Measurements from ENCODE around the gene KRT31.
A peak's percentile ranks its signal among the peaks of the same experiment; 100 is the strongest.
"Not testable (repeated sequence)": the region's sequence is repeated elsewhere in the genome, so short reads cannot be mapped to it uniquely, and the experiment has no call there.

The KRT31 gene

DNA sequence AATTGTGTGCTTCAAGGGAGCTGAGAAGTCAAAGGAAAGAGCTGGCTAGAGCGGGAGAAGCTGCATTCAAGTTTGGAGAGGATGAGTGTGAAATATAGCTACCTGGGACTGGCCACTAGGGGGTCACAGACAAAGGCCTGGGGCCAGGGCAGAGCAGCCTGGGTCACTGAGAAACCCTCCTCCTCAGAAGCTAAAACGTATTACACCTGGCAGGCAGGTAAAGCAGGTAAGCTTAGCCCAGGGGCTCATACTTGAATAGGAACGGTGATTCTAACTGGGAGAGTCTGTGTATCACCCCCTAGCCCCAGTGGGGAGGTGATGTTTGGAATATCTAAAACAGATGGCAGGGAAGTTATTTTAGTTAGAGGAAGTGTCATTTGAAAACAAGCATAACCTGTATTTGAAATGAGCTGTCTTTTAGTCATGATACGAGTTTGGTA, 20.2 kb upstream of the KRT31 start:
- no peak for DNase-seq (ENCODE audit: low read depth in 2 of 2)

DNA sequence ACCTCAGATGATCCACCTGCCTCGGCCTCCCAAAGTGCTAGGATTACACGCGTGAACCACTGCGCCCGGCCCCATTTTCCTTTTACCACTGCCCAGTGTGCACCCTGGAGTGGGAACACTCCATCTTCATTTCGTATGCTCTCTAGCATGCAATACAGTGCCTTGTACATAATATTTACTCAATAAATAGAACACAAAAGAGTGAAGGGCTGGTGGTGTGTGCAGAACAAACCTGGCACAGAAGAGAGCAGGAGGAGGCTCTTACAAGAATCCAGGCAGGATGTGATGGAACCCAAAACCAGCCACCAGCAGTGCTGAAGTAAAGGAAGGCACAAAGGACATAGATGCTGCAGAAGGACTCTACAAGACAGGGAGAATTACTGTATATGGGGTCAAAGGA, 19.7 kb upstream of the KRT31 start:
- DNase-seq (ENCODE audit: low read depth in 2 of 2) = no peak

DNA sequence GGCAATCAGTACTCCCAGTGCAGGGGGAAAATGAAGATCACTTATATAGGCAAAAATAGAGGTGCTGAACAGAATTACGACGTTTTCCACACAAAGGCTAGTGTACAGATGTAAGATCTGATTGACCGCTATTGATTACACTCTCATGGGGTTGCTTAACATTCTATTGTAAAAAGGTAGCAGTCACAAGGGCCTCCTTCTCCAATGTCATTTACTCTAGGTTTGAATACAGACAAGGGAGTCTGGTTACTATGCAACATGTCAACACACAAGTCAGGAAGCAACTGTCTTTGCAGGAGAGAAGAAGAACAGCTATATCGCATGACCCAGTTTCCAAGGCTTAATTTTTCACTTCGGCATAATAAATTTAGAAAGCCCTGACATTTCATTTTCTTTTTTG, 19.1 kb upstream of the KRT31 start:
- no peak for DNase-seq (ENCODE audit: low read depth in 2 of 2)

DNA sequence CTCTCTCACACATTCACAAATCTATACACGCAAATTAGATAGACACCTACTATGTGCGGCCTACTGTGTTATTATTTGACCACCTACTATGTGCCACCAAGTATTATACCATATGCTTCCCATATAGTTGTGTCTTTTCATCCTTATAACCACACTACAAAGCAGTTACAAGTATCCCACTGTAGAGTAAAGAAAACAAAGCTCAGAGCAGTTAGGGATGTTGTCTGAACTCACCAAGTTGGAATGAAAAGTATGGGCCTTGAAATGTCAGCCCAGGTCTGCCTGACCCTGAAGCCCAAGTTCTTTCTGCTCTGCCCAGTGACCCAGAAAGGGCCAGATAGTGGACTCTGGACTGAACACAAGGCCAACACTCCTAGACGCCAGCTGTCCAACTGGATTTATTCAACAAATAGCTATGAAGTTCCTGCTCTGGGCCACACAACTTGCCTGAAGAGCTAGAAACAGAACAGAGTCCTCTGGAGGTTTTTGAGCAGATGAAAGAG, 18.5 kb upstream of the KRT31 start:
- no peak for DNase-seq (ENCODE audit: low read depth in 2 of 2)

DNA sequence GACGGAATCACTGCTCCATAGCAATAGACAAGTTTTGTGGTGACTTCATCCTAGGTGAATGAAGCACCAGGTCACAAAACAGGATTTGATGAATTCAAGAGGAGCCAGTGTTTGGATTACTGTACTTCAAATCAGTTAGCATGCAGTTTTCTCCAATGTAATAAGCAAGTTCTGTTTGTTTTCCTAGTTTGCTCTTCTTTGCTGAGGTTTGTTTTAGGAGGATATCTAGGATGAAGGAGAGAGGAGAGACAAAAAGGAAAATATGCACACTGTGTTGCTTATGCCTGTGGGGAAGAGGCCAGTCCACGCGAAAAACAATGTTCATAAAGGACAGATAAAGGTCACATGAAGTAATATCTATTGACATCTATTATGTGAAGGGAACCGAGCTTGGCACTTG, 18.0 kb upstream of the KRT31 start:
- DNase-seq (ENCODE audit: low read depth in 2 of 2) = no peak

DNA sequence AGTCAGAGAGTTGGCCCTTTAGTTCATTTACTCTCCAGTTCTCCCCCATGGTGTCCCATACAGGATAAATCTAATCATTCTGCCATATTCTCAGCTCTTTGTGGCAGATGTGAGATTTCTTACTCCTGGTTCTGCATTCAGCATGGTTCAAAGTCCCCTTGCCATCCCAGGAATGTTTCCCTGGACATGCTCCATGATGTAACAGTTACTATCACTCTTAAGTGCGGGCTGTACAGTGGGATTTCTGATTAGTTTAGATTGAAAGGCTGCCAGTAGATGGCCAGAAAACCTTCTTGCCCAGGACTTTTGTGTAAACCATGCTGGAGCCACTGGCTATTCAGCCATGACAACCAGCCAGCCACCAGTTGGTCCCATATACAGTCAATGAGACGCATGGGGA, 16.6 kb upstream of the KRT31 start:
- no peak for DNase-seq (ENCODE audit: low read depth in 2 of 2)

DNA sequence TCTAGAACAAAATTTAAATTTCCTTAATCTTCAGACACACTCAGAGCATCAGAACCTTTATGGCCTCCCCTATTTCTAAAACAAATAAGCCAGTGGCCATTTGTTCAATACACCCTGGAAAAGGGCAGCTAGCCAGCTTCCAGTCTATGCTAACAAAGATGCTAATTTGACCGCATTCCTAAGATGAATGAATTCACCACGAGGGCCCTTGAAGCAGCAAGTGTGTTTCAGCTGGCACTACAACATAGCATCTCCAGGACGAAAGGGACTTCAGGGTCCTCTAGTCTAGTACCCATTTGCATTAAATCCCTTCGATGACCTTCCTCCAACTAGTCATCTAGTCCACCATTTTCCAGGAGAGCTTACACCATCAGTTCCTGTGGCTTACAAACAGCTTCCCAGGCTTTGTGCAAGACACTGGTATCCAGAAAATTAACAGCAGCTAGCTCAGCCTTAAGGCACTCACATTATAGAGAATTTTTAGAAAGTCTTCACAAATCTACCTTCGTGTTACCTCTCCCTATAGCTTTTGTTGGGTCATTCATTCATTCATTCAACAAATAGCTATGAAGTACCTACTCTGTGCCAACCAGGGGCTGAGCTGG, 16.0 kb upstream of the KRT31 start:
- no peak for DNase-seq (ENCODE audit: low read depth in 2 of 2)

DNA sequence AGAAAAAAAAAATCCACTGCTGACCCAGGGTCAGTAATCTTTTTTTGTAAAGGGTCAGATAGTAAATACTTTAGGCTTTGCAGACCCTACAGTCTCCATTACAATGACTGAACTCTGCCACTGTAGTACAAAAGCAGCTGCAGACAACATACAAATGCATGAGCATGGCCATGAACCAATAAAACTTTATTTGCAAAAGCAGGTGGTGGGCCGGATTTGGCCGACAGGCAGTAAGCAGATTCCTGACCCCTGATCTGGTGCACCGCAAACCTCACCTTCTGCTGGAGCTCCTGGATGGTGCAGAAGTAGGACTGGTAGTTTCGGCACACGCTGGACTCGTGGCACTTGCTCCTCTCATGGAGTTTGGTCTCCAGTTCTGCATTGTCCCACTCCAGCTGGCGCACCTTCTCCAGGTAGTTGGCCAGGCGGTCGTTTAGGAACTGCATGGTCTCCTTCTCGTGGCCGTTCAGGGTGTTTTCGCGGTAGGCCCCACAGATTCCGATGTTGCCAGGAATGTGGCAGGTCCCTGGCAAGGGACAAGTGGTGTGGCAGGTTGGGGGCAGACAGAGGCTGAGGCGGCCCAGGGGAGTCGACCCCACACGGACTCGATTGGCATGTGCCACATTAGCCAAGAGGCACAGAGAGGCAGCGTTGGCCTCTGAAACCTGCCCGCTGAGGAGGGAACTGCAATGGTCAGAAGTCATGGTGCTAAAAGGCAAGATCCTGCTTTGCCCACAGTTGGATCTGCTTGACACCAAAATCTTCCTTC, 13.8 kb upstream of the KRT31 start:
- DNase-seq (ENCODE audit: low read depth in 2 of 2) = no peak

DNA sequence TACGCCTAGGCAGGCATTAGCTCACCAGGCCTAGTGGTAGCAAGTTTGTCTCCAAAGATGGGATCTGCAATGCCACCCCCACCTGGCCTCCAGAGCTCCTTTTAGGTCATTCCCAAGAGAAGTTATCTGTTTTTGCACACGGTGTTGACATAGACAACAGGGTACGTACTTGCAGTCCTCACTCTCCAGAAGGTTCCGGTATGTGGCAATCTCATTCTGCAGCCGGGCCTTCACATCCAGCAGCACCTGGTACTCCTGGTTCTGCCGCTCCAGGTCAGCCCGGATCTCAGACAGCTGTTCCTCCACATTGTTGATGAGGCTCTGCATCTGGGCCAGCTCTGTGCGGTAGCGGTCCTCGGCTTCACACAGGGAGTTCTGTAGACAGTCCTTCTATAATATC, 9.8 kb upstream of the KRT31 start:
- no peak for DNase-seq (ENCODE audit: low read depth in 2 of 2)

DNA sequence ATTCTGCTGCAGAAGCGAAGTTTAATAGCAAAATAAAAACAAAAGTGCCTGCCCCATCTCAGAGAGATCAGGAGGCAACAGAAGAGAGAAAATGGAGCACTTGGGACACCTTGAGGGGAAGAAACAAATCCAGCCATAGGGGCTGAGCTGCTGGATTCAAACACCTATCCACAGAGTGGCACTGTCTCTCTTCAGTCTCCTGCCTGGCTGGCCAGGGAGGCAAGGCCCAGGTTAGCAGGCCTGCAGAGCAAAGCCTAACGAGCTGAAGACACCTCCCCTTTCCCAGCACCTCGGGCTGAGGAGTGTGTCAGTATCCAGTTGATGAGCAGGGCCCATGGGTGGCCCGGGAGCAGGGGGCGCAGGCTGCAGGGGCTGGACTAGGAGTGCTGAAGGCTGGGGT, 8.8 kb upstream of the KRT31 start:
- no peak for DNase-seq (ENCODE audit: low read depth in 2 of 2)

DNA sequence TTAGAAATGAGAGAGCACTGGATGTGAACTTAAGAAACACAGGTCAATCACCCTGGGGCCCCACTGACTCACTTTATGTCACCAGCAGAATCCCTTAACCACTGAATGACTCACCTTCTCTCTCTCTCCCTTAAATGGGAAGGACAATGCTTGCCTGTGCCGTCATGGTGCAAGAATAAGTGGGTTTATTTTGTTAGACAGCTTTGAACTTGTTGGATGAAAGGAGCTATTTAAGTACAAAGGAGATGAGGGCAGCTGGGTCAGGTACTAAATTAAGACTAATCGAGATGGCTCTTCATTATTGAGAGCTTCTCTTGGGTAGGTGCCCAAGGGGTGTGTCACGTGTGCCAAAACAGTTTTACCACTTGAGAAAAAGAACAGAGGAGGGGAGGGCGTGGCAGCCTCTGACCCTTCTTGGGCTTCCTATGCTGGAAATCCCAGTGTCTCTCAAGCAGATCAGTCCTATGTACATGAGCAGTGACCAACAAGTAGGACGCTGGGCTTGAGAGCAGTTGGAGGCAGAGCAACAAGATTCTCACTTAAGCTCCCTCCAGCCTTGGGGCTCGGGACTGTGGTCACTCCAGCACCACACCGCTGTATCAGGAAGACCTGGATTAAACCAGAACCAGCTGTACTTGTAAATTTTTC, 6.7 kb upstream of the KRT31 start:
- DNase-seq (ENCODE audit: low read depth in 2 of 2) = peak; percentile 39 to 62

DNA sequence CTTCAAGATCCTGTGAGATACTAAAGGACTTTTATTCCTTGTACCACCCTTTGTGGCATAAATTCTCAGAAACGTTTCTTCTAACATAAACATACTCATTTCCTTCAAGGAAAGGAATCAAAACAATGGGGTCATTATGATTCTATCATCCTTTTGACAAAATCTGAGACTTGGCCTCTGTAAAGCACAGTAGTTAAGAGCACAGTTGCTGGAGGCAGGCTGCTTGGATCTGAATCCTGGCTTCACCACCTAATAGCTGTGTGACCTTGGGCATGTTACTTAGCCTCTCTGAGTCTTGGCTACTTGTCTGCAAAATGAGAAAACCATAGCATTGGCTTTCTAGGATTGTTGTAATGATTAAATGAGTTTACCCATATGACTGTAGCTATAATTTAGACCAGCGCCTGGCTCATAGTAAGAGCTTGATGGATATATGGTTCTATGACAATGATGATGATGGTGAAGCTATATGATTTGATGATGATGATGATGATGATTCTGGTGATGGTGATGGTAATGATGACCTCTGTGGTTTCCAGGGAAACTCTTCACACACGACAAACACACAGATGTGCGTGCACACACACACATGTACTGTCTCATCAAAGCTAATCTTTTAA, 6.1 kb upstream of the KRT31 start:
- no peak for DNase-seq (ENCODE audit: low read depth in 2 of 2)

DNA sequence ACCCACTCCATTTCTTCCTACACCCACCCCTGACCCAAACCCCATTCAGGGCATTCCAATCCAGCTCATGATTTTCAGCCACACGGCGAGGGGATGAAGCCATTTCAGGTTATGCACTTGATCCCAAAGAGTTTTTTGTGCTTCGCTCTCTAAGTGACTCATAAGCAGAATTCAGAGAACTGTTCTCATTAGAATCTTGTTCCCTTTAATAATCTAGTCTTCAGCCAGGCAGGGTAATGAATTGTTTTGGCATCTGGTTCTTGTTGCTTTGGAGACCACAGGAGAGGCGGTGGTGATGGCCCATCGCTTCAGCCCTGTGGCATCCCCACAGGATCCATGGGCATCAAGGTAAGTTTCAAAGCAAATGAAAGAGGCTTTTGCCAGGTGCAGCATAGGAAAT, 4.8 kb upstream of the KRT31 start:
- DNase-seq (ENCODE audit: low read depth in 2 of 2) = no peak

DNA sequence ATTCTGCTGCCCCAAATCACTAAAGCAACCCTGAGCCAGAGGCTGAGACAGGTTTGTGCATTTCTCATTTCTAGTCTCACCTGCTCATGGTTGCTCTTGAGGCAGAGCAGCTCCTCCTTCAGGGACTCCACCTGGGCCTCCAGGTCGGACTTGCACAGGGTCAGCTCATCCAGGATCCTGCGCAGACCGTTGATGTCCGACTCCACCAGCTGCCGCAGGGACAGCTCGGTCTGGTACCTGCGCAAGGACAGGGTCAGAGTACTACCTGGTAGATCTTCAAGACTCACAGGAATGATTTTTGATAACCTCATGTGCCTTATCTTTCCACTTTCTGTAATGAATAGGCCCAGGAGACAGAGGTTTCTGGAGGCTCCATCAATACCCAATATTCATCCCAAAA, 1.1 kb downstream of the KRT31 start:
- DNase-seq (ENCODE audit: low read depth in 2 of 2) = no peak

DNA sequence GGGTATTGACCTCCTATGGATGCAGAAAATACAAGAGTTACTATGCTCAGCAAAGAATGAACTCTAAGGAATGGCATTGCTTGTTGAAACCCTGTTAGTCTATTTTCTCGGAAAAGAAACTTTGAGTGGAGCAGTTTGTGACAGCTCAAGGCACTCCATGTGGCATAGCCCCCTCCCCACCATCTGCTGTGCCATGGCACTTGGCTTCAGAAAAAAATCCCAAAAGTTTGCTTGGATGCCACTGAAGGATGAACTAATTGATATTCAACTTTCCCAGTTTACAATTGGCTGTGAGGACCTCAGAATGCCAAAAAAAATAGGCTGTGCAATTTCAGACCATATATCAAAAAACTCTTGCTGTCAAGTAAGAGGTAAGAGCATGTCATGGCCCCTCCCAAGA, 1.8 kb downstream of the KRT31 start:
- DNase-seq (ENCODE audit: low read depth in 2 of 2) = no peak

DNA sequence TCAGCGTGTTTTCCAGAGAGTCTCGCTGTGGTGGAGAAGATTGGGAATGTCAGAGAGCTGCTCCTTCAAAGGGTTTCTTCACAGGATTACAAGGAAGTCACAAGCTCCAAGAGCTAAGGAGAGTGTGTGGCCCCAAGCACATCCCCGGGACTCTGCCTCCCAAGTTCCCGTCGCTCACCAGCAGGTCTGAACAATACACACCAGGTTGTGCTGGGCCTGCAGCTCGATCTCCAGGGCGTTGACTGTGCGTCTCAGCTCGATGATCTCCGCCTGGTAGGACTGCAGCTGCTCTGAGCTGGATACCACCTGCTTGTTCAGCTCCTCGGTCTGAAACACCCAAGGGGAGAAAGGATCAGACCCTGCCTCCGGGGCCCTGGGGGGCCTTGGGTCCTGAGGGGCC, 2.4 kb downstream of the KRT31 start:
- DNase-seq (ENCODE audit: low read depth in 2 of 2) = not testable (repeated sequence)

DNA sequence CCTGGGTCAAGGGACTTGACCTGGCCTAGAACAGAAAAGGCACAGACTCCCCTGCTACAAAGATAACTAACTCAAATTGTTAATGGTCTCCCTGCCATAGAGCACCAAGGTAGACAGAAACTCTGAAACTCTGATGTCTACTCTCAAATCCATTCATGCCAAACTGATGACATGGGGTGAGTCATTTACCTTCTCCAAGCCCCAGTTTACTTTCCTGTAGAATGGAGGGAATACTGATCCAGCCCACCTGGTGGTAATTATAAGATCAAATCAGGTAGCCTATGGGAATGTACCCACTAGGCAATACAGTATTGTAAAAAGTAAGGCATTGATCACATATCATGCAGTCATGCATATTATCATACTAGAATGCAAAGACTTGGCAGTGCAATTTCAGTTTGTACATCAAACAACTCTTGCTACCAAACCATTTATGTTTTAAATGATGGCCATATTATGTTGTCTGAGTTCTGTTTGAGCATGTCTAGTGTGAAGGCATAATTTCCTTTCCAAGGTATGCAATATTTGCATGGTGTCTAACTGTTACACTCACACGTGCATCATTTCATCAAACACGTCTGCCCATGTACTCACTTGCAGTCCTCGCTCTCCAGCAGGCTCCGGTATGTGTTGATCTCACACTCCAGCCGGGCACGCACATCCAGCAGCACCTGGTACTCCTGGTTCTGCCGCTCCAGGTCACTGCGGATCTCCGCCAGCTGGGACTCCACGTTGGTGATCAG, 3.0 kb downstream of the KRT31 start:
- no peak for DNase-seq (ENCODE audit: low read depth in 2 of 2)

DNA sequence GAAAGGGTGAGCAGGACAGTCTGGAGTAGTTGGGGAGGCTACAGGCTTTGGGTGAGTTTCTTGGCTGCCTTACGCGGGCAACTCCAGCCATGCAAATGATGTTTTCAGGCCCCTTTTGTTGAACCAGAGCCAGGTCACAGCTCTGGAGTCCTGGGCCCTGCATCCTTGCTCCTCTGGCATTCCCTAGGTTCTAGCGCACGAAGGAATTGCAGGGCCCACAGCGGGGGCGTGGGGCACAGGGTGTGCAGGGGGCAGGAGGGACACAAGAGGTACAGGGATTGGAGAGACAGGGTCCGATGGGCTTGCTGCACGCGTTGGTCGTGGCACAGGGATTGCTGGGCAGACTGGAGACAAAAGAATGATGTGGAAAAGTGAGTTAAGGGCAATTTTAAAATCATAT, 3.6 kb downstream of the KRT31 start:
- no peak for DNase-seq (ENCODE audit: low read depth in 2 of 2)

DNA sequence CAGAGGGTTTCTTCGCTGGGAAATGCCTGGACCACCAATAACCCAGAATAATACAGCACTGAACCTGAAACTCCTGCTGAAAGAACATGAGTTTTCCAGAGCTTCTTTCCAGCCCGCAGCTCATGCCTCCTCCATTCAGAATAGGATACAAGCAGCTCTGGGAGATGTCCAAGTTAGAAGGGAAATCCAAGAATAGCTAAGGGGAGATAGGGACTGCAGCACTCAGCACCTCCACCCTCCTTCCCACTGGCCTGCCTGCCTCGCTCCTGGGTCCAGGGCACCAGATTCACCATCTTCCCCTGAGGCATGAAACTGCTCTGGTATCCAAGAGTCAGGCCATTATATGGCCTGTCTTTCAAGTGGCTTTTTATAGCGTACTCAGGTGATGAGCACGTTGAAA, 4.1 kb downstream of the KRT31 start:
- DNase-seq (ENCODE audit: low read depth in 2 of 2) = no peak

DNA sequence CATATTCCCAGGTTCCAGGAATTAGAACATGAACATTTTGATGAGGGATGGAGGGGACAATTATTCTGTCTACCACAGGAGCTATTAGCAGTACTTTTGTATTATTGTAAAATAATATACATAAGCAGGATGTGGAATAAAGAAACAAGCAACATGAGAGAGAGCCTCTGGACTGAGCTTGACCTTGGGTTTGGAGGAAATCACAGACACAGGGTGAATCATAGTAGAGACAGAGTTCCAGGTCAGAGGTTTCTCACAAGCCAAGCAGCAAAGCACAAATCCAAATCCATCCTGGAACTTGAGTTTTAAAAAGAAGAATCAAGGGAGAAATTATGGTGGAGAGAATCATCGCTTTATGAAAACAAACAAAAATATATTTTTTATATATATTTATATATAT, 5.1 kb downstream of the KRT31 start:
- DNase-seq (ENCODE audit: low read depth in 2 of 2) = no peak

DNA sequence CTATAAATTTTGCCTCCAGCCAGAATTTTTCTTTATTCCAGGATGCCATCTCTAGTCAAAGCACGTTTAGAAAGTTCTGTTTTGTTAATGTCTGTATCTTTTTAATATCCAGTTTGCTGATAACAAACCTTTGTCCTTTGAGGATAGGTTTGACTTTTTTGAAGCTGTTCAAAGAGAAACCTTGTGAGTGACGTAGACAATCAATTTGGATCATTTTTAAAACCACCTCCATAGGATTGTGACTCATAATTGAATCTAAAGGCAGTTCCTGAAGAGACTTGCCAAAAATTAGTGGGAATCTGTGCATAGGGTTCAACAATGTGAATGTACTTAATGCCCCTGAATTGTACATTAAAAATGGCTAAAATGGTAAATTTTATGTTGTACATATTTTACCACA, 5.9 kb downstream of the KRT31 start:
- no peak for DNase-seq (ENCODE audit: low read depth in 2 of 2)

DNA sequence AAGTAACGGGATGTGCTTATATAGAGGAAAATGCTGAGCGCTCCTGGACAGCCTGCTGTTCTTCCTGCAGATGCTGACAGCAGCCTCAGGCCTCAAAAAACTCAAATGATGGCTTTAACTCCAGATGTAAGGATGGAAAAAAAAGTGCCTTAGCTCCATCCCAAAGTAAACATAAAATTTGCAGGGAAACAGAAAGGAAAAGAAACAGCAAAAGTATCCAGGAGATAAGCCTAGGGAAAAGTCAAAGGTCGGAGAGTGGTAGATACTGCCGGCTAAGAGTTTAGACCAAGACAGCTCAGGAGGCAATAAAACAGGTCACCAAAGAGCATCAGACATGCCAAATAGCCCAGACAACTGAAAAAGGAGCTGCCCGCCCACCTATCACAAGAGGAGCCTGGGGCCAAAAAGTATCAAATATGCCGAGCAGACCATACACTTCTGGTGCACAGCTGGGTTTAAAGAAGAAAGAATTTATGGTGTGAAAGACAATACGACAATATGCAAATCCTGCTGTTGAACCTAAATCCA, 6.9 kb downstream of the KRT31 start:
- DNase-seq (ENCODE audit: low read depth in 2 of 2) = no peak

Measured in stimulated activated CD4-positive, alpha-beta T cell treated with anti-CD3 and anti-CD28 coated beads, Interleukin-15, amount 100 ng/mL, for 48 hours (primary cell).